ENCODE measurements around the gene PRKCH.

PRKCH gene

DNA sequence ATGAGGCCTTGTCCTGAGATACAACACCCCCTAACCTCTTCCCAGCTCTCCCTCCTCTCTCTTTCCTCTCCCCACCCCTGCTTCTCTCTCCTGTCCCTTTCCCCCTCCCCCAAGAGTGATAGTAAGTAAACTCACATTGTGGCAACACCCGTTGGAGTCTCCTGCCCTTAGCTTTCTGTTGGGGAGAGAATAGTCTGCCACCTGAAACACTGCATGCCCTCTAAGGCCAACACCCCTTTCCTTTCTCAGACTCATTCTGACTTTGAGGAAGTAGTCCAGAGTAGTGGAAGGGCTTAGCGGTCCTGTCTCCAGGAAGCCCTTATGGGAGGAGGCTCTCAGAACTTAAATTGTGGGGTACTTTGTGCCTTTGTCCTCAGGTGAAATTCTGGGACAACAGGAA, 95.2 kb downstream of the PRKCH start:
- in situ Hi-C loops (cut with HindIII; ENCODE audit: low sequenced_read_pairs), result no loop called here
- DNase-seq (ENCODE audit: low read depth), result no peak
- H3K4me3 ChIP-seq (ENCODE audit: low read depth, low read length), result no peak overlapping the region
- TF ChIP-seq, protein P1, sequence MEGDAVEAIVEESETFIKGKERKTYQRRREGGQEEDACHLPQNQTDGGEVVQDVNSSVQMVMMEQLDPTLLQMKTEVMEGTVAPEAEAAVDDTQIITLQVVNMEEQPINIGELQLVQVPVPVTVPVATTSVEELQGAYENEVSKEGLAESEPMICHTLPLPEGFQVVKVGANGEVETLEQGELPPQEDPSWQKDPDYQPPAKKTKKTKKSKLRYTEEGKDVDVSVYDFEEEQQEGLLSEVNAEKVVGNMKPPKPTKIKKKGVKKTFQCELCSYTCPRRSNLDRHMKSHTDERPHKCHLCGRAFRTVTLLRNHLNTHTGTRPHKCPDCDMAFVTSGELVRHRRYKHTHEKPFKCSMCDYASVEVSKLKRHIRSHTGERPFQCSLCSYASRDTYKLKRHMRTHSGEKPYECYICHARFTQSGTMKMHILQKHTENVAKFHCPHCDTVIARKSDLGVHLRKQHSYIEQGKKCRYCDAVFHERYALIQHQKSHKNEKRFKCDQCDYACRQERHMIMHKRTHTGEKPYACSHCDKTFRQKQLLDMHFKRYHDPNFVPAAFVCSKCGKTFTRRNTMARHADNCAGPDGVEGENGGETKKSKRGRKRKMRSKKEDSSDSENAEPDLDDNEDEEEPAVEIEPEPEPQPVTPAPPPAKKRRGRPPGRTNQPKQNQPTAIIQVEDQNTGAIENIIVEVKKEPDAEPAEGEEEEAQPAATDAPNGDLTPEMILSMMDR (IDR thresholded peaks at IDR 0.05; ENCODE audit: low read depth, low read length, missing control alignments), result no peak

DNA sequence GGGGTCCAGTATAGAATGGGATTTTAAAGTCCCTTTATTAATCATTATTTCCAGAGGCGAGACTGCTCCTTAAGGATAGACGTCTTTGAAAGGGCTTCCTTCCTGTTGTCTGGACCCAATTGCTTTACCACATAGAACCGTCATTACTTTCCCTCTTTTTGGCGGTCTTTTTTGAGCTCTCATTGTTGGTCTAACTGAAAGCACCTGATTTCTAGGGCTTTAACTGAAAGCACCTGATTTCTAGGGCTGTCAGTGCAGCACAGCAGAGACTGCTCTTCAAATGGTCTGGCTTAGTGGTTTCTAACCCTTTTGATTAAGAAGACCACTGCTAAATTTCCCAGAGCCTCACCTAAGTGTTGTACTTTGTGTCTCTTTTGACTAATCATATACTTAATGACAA, 95.8 kb downstream of the PRKCH start:
- in situ Hi-C loops (cut with HindIII; ENCODE audit: low sequenced_read_pairs), result no loop called here
- TF ChIP-seq, protein P1 (IDR thresholded peaks at IDR 0.05; ENCODE audit: low read depth, low read length, missing control alignments), result no peak
- DNase-seq (ENCODE audit: low read depth), result no peak
- no peak overlapping the region for H3K4me3 ChIP-seq (ENCODE audit: low read depth, low read length)

DNA sequence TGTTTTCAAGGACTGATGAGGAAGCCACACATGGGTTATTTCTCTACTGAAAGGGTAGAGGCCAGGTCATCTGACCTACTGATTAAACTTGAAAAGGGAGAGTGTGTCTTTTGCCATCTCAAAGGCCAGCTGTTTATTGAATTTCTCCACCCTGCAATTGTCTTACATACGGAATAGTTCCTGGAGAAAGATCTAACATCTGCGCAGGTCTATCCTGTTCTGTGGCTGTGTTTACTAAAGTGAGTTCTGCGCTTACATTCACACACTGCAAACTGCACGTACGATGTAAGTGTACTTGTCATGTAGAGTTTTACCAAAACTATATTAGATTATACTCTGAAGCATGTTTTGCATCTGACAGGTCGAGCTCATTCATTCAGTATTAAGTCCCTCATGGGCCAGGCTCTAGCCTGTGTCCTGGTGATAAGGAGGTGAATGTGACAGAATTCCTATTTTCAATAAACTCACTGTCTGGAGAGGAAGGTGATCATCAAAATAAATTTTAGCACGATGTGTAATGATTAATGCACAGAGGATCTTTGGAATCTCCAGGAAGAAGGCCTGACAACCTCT, 96.6 kb downstream of the PRKCH start:
- TF ChIP-seq, protein P1 (IDR thresholded peaks at IDR 0.05; ENCODE audit: low read depth, low read length, missing control alignments), result no peak
- no peak overlapping the region for H3K4me3 ChIP-seq (ENCODE audit: low read depth, low read length)
- in situ Hi-C loops (cut with HindIII; ENCODE audit: low sequenced_read_pairs), result no loop called here
- no peak for DNase-seq (ENCODE audit: low read depth)

DNA sequence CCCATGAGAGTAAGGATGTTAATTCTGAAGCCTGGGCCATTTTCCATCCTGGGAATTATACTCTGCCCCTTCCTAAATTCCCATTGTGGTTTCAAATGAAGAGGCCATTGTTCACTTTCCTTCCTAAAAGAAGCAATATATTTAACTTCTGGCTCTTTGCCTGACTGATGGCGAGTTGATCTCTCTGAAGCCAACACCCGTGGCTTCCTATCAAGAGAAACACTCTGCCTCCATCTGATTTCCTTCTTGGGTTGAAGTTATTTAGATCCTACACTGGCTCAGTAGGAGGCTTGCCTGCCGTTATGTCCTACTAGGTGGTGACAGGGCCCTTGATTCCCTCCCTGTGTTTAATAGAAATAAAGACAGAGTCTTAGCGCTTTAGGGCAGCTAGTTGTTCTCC, 97.4 kb downstream of the PRKCH start:
- in situ Hi-C loops (cut with HindIII; ENCODE audit: low sequenced_read_pairs), result no loop called here

DNA sequence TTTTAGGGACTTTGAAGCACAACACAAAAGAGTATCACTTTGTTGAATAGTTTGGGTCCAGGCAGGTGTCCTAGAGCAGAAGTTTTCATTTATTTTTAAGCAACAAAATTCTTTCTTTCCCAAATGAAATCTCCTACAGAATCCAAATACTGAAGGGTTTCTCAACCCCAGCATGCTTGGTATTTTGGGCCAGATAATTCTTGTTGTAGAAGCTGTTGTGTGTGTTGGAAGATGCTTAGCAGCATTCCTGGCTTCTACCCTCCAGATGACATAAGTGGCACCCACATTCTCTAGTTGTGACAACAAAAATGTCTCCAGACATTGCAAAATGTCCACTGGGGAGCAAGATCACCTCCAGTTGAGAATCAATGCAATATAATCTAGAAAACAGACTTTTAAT, 97.8 kb downstream of the PRKCH start:
- DNase-seq (ENCODE audit: low read depth), result no peak
- no peak overlapping the region for H3K4me3 ChIP-seq (ENCODE audit: low read depth, low read length)
- TF ChIP-seq, protein P1 (IDR thresholded peaks at IDR 0.05; ENCODE audit: low read depth, low read length, missing control alignments), result no peak
- in situ Hi-C loops (cut with HindIII; ENCODE audit: low sequenced_read_pairs), result no loop called here

More for the DNA sequence above, 97.4 kb downstream of the PRKCH start:
- H3K4me3 ChIP-seq (ENCODE audit: low read depth, low read length), result no peak overlapping the region
- peak; percentile 5 for DNase-seq (ENCODE audit: low read depth)
- TF ChIP-seq, protein P1 (IDR thresholded peaks at IDR 0.05; ENCODE audit: low read depth, low read length, missing control alignments), result no peak

DNA sequence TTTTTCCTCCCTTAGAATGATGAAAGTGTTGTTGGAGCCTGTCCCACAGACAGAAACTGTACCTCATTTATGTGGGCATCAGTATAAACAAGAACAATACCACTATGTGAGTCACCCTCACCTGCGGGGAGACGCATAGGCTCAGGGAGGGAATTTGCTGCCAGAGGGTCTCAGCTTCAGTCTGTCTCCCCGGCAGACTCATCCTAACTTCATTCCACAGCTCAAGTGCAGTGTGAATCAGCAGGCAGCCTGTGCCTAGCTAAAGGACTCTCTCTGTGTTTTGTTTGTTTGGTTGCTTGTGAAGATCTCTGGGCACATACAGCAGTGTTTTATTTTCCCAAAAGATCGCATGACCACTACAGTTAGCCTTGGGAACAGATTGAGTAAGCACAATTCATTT, 98.9 kb downstream of the PRKCH start:
- in situ Hi-C loops (cut with HindIII; ENCODE audit: low sequenced_read_pairs), result no loop called here
- no peak overlapping the region for H3K4me3 ChIP-seq (ENCODE audit: low read depth, low read length)
- TF ChIP-seq, protein P1 (IDR thresholded peaks at IDR 0.05; ENCODE audit: low read depth, low read length, missing control alignments), result no peak
- peak; percentile 1 for DNase-seq (ENCODE audit: low read depth)

Data from astrocyte of the cerebellum (primary cell).